Right ventricle myocardium inferior (tissue), 1 donor: ENCODE measurements around the gene RSPH1. TPM values are rescaled to one million over a fixed set of nuclear protein-coding genes. Genes with fewer than 3 reads are reported as not detected.

Source experiments
- ATAC-seq: fragments of 200-7000 bp; cut with Tn5 transposase; one replicate; pipeline ENCODE4 v1.9.1; 2020; ENCODE audit warnings: mild to moderate bottlenecking, moderate library complexity
- DNase-seq: peaks from one replicate; pipeline ENCODE4 v3.0.0; 2021; ENCODE audit errors: missing footprints
- intact Hi-C: fragments of 100-400 bp; cut with DNase I; formaldehyde crosslinking; loops from one replicate; pipeline ENCODE4 v1.11.0; 2022
- total RNA-seq: library from RNA; stranded (reverse); fragmentation: NEBNext Ultra II Directional; extraction: Animal tissue kit (Norgen Biotek cat#: 25700); gene quantifications from one replicate; pipeline ENCODE4 v1.2.1, GENCODE V29; 2021
- donor health status: DM: no; HTN: yes; CAD: no; lungs with severe emphysema.

The RSPH1 gene
- total RNA-seq, 1 donor from 2014 or later: not detected

DNA sequence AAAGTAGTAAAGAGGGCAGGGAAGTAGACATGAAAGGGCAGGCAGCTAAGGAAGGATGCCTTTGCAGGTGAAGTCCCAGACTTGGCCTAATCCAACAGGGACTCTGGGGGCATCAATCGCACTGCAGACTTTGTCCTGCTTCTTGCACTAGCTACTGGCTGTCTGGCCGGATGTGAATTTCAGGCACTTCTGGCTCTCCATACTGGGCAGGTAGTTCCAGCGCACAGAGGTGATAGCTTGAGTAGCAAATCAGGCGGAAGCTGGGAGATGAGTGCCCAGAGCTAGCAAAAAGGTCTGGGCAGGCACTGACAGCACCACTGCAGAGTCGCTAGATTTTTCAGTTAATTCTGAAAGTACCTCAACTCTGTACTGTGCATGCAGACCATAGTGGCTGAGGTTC is 997 bp downstream of the RSPH1 start:
- intact Hi-C loops: no loop called here
- ATAC-seq (no peak), DNase-seq (no peak)

DNA sequence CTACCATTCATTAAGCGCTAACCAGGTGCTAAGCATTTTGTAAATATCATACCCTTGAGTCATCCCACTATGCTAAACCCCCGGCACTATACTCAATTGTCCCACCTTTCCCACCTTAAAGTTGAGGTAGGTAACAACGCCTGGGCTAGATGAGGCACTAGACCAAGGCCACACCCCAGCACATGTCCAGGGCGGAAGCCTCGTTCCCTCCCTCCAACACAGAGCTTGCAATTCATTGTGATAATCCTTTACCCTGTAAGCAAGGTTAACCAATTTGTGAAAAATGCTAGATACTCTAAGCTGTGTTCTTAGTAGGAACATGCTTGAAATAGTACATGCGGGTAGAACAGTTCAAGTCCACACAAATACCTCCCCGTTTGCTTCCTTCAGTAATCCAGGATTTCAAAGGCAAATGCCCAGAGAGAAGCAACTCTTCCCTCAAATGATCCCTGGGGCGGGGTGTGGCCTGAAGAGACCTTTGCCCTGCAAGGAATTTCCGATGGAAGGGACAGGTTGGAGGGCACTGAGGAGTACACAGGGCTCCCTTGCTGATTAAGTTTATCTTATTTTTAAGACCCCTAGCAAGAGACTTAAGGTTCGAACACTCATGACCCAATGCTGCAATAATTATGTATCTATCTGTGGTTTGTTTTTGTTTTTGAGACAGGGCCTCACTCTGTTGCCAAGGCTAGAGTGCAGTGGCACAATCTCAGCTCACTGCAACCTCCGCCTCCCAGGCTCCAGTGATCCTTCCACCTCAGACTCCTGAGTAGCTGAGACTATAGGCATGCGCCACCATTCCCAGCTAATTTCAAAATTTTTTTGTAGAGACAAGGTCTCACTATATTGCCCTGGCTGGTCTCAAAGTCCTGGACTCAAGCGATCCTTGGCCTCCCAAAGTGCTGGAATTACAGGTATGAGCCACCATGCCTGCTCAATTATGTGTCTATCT is 2.6 kb downstream of the RSPH1 start:
- ATAC-seq: no peak
- intact Hi-C loops: no loop called here
- no peak for DNase-seq

DNA sequence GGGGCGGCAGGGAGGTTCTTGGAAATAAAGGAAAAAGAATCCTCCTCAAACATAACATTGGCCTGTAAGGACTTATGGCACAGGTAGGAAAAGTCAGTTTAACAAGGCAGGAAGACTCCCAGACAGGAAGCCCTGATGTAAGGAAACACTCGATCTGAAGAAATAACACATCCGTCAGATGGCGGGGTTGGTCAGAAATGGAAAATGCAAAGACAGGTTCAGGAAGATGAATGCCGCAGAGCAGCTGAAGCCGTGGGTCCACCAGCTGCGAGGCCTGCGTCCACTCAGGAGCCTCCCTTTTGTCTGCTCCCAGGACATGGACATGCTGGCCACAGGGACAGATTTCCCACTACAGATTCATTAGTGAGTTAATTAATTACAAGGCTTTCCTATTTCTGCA is 3.8 kb downstream of the RSPH1 start:
- ATAC-seq: no peak
- no peak for DNase-seq
- intact Hi-C loops: no loop called here

DNA sequence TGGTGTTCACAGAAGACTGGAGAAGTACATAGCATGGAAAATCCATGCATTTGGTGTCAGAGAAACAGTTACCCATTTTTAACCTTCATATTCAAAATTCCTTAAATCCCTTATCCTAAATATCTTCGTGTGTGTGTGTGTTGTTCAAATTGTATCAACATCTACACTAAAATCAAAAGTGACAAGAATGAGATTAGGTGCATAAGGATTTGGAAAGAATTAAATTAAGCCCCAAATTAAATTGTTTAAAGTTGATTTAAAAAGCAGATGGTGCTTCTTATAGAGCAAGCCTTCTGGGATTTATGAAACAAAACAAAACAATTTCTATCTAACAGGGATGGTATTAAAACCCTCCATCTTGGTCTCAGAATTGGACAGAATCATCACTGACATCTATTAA is 4.7 kb downstream of the RSPH1 start:
- ATAC-seq (no peak), DNase-seq (no peak)
- intact Hi-C loops: no loop called here

DNA sequence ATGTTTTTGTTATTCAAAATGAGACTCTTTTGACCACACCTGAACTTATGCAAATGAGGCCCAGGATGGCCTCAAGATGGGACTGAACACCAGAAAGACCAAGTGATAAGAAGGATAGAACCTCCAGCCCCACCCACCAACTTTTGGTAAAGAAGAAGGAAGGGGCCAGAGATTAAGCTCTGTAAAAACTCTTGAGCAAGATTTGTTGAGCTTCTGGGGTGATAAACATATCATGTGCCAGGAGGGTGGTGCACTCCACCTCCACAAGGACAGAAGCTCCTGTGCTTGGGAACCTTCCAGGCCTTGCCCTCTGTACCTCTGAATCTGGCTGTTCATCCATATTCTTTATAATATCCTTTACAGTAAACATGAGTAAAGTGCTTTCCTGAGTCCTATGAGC is 5.3 kb downstream of the RSPH1 start:
- intact Hi-C loops: no loop called here
- ATAC-seq (no peak), DNase-seq (no peak)

- intact Hi-C loops: no loop called here
- ATAC-seq (no peak), DNase-seq (no peak)
Measured at GRCh38 chr21:42489991-42490390, 6.0 kb downstream of the RSPH1 start.

- intact Hi-C loops: no loop called here
- ATAC-seq (no peak), DNase-seq (no peak)
Measured at GRCh38 chr21:42489006-42489563, 6.9 kb downstream of the RSPH1 start.

GRCh38 chr21:42486531-42486930 is 9.5 kb downstream of the RSPH1 start:
- intact Hi-C loops: no loop called here
- peak; percentile 13 for ATAC-seq
- DNase-seq: no peak

DNA sequence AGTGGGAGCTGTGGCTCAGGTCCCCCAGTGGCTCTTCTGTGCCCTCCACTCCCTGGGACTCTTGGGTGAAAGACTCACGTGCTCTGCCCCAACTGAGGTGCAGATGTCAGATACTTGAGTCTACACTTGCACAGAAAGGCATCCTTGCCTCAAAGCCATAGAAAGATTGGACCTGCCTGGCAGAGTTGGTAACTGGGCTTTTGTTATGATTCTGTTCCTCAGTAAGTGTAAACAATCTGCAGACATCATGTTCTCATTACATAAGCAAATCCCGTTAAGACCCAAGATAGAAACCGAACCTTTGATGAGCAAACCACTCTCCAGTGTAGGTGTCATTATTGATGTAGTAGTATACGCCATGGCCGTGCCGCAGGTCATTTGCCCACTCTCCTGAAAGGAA is 10.0 kb downstream of the RSPH1 start:
- intact Hi-C loops: no loop called here
- no peak for DNase-seq
- no peak for ATAC-seq

- intact Hi-C loops: no loop called here
- no peak for DNase-seq
- ATAC-seq: no peak
Measured at GRCh38 chr21:42484966-42485365, 11.1 kb downstream of the RSPH1 start.

DNA sequence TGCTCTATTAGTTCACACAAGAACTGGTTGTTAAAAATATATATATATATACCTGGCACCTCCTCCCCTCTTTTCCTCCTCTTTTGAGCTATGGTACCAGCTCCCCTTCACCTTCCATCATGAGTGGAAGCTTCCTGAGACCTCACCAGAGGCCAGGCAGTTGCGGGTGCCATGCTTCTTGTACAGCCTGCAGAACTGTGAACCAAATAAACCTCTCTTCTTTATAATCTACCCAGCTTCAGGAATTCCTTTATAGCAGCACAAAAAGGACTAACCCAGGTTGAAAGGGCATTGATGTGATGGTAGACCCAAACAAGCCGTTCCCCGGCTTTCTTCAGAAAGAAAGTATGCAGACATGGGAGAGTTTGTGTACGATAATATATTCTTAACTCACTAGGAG is 14.9 kb downstream of the RSPH1 start:
- ATAC-seq: no peak
- DNase-seq: no peak
- intact Hi-C loops: no loop called here

DNA sequence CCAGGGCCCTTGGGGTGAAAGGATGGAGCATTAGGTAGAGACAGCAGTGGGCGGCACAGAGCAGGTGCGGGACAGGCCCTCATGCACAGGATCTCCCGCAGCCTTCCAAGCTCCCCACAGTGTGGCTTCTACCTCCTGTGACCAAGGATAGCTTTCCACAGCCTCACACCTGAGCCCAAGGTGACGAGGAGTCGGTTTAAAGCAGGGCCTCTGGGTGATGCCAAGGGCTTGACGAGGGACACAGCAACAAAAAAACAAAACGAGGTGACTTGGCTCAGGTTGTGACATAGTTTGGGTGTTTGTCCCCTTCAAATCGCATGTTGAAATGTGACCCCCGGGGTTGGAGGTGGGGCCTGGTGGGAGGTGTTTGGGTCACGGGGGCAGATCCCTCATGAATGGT is 15.3 kb downstream of the RSPH1 start:
- ATAC-seq: no peak
- DNase-seq: no peak
- intact Hi-C loops: no loop called here

- no peak for ATAC-seq
- intact Hi-C loops: no loop called here
Measured at GRCh38 chr21:42479582-42479981, 16.4 kb downstream of the RSPH1 start.

DNA sequence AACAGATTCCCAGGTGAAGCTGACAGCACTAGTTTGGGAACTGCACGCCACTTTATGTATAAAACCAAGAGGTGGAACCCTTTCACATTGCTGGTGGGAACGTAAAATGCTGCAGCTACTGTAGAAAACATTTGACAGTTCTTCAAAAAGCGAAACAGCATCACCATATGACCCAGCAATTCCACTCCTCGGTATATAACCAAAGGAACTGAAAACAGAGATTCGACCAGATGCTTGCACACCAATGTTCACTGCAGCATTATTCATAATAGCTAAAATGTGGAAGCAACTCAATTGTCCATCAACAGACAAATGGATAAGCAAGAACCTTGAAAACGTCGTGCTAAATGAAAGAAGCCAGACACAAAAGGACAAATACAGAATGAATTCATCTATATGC is 17.5 kb downstream of the RSPH1 start:
- DNase-seq (no peak), ATAC-seq (no peak)
- intact Hi-C loops: no loop called here

More at GRCh38 chr21:42479582-42479981, 16.4 kb downstream of the RSPH1 start:
- no peak for DNase-seq

DNA sequence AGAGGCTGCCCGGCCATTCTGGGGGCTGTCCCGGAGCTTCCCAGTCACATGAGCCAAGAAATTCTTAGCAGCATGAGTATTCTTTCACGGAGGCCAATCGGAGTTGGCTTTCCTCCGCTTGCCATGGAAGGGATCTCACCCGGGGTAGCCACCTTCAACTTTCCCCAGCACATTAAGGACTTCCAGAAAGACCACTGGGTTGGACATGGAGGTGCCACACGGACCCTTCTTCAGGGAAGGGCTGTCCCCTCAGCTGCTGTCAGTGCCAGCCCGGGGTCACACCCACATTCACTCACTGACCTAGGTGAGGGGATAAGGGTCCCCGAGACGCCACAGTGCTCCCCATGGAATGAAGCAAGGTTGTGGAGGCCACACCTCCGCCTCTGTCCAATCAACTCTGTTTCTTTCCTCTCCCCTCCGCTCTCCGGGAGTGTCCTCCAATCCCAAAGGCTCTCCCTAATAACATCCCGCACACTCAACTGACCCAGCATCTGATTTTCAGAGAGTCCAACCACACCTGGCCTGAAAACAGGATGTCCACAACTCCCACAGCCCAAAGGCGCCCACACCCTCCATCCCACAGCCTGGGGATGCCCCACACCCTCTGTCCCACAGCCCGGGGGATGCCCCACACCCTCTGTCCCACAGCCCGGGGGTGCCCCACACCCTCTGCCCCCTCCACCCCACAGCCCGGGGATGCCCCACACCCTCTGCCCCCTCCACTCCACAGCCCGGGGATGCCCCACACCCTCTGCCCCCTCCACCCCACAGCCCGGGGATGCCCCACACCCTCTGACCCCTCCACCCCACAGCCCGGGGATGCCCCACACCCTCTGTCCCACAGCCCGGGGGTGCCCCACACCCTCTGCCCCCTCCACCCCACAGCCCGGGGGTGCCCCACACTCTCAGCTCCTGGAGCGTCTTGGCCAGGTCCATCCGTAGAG is 19.4 kb downstream of the RSPH1 start:
- no peak for DNase-seq

DNA sequence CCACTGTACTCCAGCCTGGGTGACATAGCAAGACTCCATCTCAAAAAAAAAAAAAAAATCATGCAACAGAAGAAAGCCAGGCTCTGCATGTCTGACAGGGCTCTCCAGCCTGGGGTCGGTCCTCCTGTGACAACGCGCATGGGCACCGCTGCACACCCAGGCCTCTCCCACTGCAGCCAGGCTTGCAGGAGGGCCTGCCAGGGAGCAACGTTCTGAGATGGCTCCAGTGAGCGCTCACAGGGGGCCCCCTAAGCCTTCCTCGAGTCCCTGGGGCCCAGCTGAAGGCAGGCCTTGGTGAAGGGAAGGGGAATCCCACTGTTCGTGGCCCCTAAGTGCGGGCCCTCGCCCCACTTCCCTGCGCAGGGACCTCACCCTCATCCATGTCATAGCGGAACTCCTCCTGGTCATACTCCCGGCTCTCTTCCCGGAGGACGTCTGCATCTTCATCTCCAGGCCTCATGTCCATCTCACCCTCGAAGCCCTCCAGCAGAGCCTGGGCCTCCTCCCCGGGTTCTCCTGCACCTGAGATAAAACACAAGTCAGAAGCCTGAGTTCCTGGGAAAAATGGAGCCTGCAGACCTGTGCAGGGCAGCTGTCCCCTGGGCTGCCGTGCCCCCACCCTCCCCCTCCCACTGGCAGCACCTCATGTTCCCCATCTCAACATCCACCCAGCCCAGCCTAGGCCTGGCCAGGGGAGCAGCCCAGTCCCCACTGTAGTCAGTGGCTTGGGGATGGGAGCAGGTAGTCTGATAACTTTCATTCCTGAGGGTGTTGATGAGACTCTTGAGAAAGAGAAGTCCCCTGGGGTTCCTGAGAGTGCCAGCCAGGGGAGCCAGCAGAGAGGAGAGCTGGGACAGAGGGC is 20.3 kb downstream of the RSPH1 start:
- DNase-seq: no peak
- intact Hi-C loops: no loop called here
- no peak for ATAC-seq

More for the DNA sequence above, 19.4 kb downstream of the RSPH1 start:
- ATAC-seq: no peak
- intact Hi-C loops: no loop called here

GRCh38 chr21:42475036-42475435 is 21.0 kb downstream of the RSPH1 start:
- ATAC-seq (no peak), DNase-seq (no peak)
- intact Hi-C loops: no loop called here

GRCh38 chr21:42474043-42474831 is 21.8 kb downstream of the RSPH1 start:
- ATAC-seq (no peak), DNase-seq (no peak)
- intact Hi-C loops: no loop called here
